GM12878 (cell line): ENCODE measurements around the gene DHDH. TPM values are rescaled to one million over a fixed set of nuclear protein-coding genes. Genes with fewer than 3 reads are reported as not detected.

ENCODE experiments used
- ATAC-seq: fragments of 200-7000 bp; cut with Tn5 transposase; 3 replicates; pipeline ENCODE4 v1.9.1; 2020; ENCODE audit warnings: mild to moderate bottlenecking, moderate library complexity
- BruUV-seq: library from RNA; stranded (reverse); fragments of 400-500 nt; replicated peaks from 2 replicates; lab custom pipeline; 2021; lab: Mats Ljungman, UMichigan
- CTCF ChIA-PET: fragments of 300-600 bp; sonication (Branson Sonifier 250); formaldehyde crosslinking; extraction: SDS; loops from one replicate; lab custom pipeline; 2021; ENCODE audit warnings: inconsistent platforms; lab: Yijun Ruan, JAX
- POLR2A ChIA-PET: fragments of 350-600 bp; formaldehyde crosslinking; extraction: SDS; loops from one replicate; lab custom pipeline; 2021; ENCODE audit warnings: inconsistent platforms; lab: Charles Lee
- RAD21 ChIA-PET: fragments of 300-600 bp; sonication (Branson Sonifier 250); formaldehyde crosslinking; loops from one replicate; lab custom pipeline; 2023; ENCODE audit warnings: antibody characterized with exemption; ENCODE audit not compliant: unreplicated experiment; lab: Charles Lee
- SMC1A ChIA-PET: fragments of 300-600 bp; sonication (Branson Sonifier 250); formaldehyde crosslinking; loops from one replicate; lab custom pipeline; 2023; ENCODE audit not compliant: unreplicated experiment, uncharacterized antibody; lab: Charles Lee
- DNase-seq: peaks from one replicate; pipeline ENCODE4 v3.0.0-alpha.2; 2011; ENCODE audit warnings: low read depth, low spot score
- FAIRE-seq: peaks from 3 replicates; lab custom pipeline; 2011; peaks lifted over from hg19 to GRCh38; lab: Jason Lieb, UNC
- H2AFZ ChIP-seq: 2 replicates; pipeline ENCODE4 v1.6.0; 2011; ENCODE audit warnings: low read depth, low read length, control low read depth; ENCODE audit not compliant: control insufficient read depth
- H3K27ac ChIP-seq: 2 replicates; pipeline ENCODE4 v1.5.1; 2011; ENCODE audit warnings: control low read depth; ENCODE audit not compliant: control insufficient read depth, insufficient read depth
- H3K27me3 ChIP-seq, 2 experiments: replicated peaks in 1 of 2; 2 replicates each; pipeline versions ENCODE4 v1.6.0 to v1.6.1; 2011; ENCODE audit warnings: low read length in 1 of 2; ENCODE audit not compliant: control insufficient read depth in 2 of 2, insufficient read depth in 2 of 2
- H3K36me3 ChIP-seq, 2 experiments: 2 replicates each; pipeline ENCODE4 v1.5.1; 2011; ENCODE audit warnings: low read length in 1 of 2; ENCODE audit not compliant: control insufficient read depth in 2 of 2, insufficient read depth in 2 of 2
- H3K4me1 ChIP-seq: 2 replicates; pipeline ENCODE4 v1.6.1; 2011; ENCODE audit warnings: mild to moderate bottlenecking, low read length, moderate library complexity, mixed read lengths; ENCODE audit not compliant: control insufficient read depth, insufficient read depth
- H3K4me2 ChIP-seq: 2 replicates; pipeline ENCODE4 v1.6.0; 2011; ENCODE audit warnings: control low read depth; ENCODE audit not compliant: control insufficient read depth, insufficient read depth
- H3K4me3 ChIP-seq: fragments of 200-600 bp; sonication (generic); 2 replicates; pipeline ENCODE4 v1.5.1; 2016
- H3K79me2 ChIP-seq: 2 replicates; pipeline ENCODE4 v1.6.0; 2011; ENCODE audit warnings: low read length; ENCODE audit not compliant: control insufficient read depth, insufficient read depth
- H3K9ac ChIP-seq: 2 replicates; pipeline ENCODE4 v1.8.0; 2011; ENCODE audit warnings: low read length, control low read depth, mixed read lengths; ENCODE audit not compliant: control insufficient read depth, insufficient read depth
- H3K9me3 ChIP-seq: replicated peaks from 3 replicates; pipeline ENCODE4 v1.5.1; 2011; ENCODE audit warnings: mild to moderate bottlenecking, low read length; ENCODE audit not compliant: control insufficient read depth, insufficient read depth
- H4K20me1 ChIP-seq: 2 replicates; pipeline ENCODE4 v1.6.0; 2011; ENCODE audit not compliant: control insufficient read depth, insufficient read depth
- BMI1 ChIP-seq: fragments of 450-650 bp; IDR thresholded peaks from 2 replicates; pipeline ENCODE4 v1.6.1; 2016; ENCODE audit warnings: mild to moderate bottlenecking, moderate library complexity, borderline replicate concordance
- CEBPB ChIP-seq, 2 experiments: fragments of 150-350 bp in 1 of 2; IDR thresholded peaks; 2 replicates each; pipeline ENCODE4 v1.6.1; 2012 to 2014; ENCODE audit warnings: low read depth in 2 of 2, low read length in 2 of 2, borderline replicate concordance in 1 of 2, inconsistent platforms in 1 of 2
- ESRRA ChIP-seq: IDR thresholded peaks from 2 replicates; pipeline ENCODE4 v1.6.1; 2012; ENCODE audit warnings: mild to moderate bottlenecking, low read length, improper control_type of control experiment
- FOS ChIP-seq: IDR thresholded peaks from 3 replicates; pipeline ENCODE4 v1.6.1; 2011; ENCODE audit warnings: borderline replicate concordance; ENCODE audit not compliant: insufficient read length; ENCODE audit errors: extremely low read depth
- MTA3 ChIP-seq: IDR thresholded peaks from 2 replicates; pipeline ENCODE4 v1.6.1; 2012; ENCODE audit warnings: low read length, inconsistent platforms, borderline replicate concordance
- NFIC ChIP-seq: IDR thresholded peaks from 2 replicates; pipeline ENCODE4 v1.6.1; 2012; ENCODE audit warnings: low read depth, mild to moderate bottlenecking, inconsistent platforms, low read length, moderate library complexity
- SMC3 ChIP-seq: IDR thresholded peaks from 2 replicates; pipeline ENCODE4 v1.6.1; 2011; ENCODE audit warnings: low read length, improper control_type of control experiment, borderline replicate concordance
- WGBS: methylation state at CpG from one replicate; pipeline ENCODE4 v1.1.6; 2016; ENCODE audit warnings: low lambda C conversion rate; ENCODE audit not compliant: insufficient replicate concordance, insufficient coverage; ENCODE audit errors: missing lambda C conversion rate; 5-methylcytosine and 5-hydroxymethylcytosine counted together
- in situ Hi-C: fragments of 300-500 bp; cut with MboI; formaldehyde crosslinking; loops from 9 replicates; pipeline ENCODE4 v1.14.3; 2018; ENCODE audit warnings: mixed read lengths
- intact Hi-C: fragments of 100-400 bp; cut with micrococcal nuclease; formaldehyde crosslinking; loops from one replicate; pipeline ENCODE4 v1.14.2; 2022; ENCODE audit not compliant: unreplicated experiment
- polyA plus RNA-seq, 11 experiments: library from polyadenylated mRNA; depleted of rRNA in 4 of 11; unstranded in 6 of 11; stranded (reverse) in 5 of 11; fragments of >200 nt; fragmentation: Nextera tagmentation in 4 of 11; fragmentation: Illumina TruSeq in 1 of 11; extraction: Ambion mirVana in 4 of 11; extraction: Trizol in 1 of 11; gene quantifications; 1 replicate in 1 of 11; 2 replicates in 10 of 11; pipeline versions ENCODE4 v1.2.1 to v1.2.3, GENCODE V29; 2011 to 2016; ENCODE audit warnings: inconsistent platforms in 2 of 11, missing spikeins in 2 of 11, low read depth in 1 of 11
- total RNA-seq, 4 experiments: library from RNA; depleted of rRNA in 3 of 4; stranded (reverse); fragments of >200 nt in 3 of 4; fragmentation: Illumina TruSeq in 1 of 4; extraction: Trizol in 1 of 4; gene quantifications; 2 replicates each; pipeline versions ENCODE4 v1.2.1 to v1.2.3, GENCODE V29; 2013 to 2021
- TF ChIP-seq, protein P1 (sequence below): fragments of 450-650 bp; IDR thresholded peaks from 2 replicates; pipeline ENCODE4 v1.6.1; 2018; ENCODE audit warnings: borderline replicate concordance, mild to moderate bottlenecking; ENCODE audit not compliant: partially characterized antibody
- TF ChIP-seq, protein P2 (sequence below): IDR thresholded peaks from 2 replicates; pipeline ENCODE4 v1.6.1; 2011; ENCODE audit warnings: mild to moderate bottlenecking, low read depth, low read length, moderate library complexity; ENCODE audit not compliant: insufficient replicate concordance
- TF ChIP-seq, protein P3 (sequence below): fragments of 450-650 bp; IDR thresholded peaks from 2 replicates; pipeline ENCODE4 v1.6.1; 2017; ENCODE audit warnings: borderline replicate concordance

Gene DHDH
- total and polyA plus RNA-seq, 10 of the 15 experiments (the other 5 are each of a cell fraction or from before 2014, with no cell fraction given): 0.13 to 0.21 (median 0.15) TPM; not detected in 7

GRCh38 chr19:48950830-48951519 is 17.5 kb downstream of the DHDH start:
- 53% methylated on average over 9 of the region's 9 CpGs for WGBS
- ATAC-seq (no peak), FAIRE-seq (no peak), DNase-seq (no peak)
- intact Hi-C loops: no loop called here
- RAD21 ChIA-PET: interaction anchor here (0.7 kb wide), 1 partner anchor 617 kb away, joined by 3 read pairs; no protein-coding TSS in a partner anchor
- no peaks in the 10 kb centered on the region for H4K20me1 ChIP-seq
- H3K27me3 ChIP-seq: no peaks in the 10 kb centered on the region
- in situ Hi-C loops: no loop called here
- H3K4me1 ChIP-seq: peaks cover 5% of the 10 kb centered on the region; the same call in 1 of the 2 replicates
- H3K27ac ChIP-seq: no peak overlapping the region
- SMC1A ChIA-PET: interaction anchor here (1.0 to 1.3 kb wide), 2 partner anchors 18 to 93 kb away, joined by 3 to 4 read pairs; no protein-coding TSS in a partner anchor
- H2AFZ ChIP-seq: no peak overlapping the region
- POLR2A ChIA-PET: interaction anchor here (0.5 to 2.1 kb wide), 3 partner anchors 11 to 49 kb away, joined by 3 to 5 read pairs (median 4); partner anchors contain the start of genes GYS1 and RUVBL2
- no peaks in the 10 kb centered on the region for H3K36me3 ChIP-seq
- CTCF ChIA-PET: interaction anchor here (1.1 to 2.5 kb wide), 3 partner anchors 19 to 108 kb away, joined by 3 to 8 read pairs (median 5); partner anchors contain the start of genes GYS1 and RUVBL2
- H3K9me3 ChIP-seq: peaks cover 10% of the 10 kb centered on the region; the same call in 1 of the 3 replicates
- BruUV-seq: no TSS peak
- no peak for TF ChIP-seq BMI1
- TF ChIP-seq MTA3: no peak
- TF ChIP-seq CEBPB (IDR thresholded peaks at IDR 0.05; ENCODE audit: borderline replicate concordance in 1 of 2, low read depth in 2 of 2, low read length in 2 of 2): no peak
- TF ChIP-seq, protein P1, sequence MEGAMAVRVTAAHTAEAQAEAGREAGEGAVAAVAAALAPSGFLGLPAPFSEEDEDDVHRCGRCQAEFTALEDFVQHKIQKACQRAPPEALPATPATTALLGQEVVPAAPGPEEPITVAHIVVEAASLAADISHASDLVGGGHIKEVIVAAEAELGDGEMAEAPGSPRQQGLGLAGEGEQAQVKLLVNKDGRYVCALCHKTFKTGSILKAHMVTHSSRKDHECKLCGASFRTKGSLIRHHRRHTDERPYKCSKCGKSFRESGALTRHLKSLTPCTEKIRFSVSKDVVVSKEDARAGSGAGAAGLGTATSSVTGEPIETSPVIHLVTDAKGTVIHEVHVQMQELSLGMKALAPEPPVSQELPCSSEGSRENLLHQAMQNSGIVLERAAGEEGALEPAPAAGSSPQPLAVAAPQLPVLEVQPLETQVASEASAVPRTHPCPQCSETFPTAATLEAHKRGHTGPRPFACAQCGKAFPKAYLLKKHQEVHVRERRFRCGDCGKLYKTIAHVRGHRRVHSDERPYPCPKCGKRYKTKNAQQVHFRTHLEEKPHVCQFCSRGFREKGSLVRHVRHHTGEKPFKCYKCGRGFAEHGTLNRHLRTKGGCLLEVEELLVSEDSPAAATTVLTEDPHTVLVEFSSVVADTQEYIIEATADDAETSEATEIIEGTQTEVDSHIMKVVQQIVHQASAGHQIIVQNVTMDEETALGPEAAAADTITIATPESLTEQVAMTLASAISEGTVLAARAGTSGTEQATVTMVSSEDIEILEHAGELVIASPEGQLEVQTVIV: no peak
- TF ChIP-seq FOS: no peak
- TF ChIP-seq ESRRA: no peak
- TF ChIP-seq, protein P2, sequence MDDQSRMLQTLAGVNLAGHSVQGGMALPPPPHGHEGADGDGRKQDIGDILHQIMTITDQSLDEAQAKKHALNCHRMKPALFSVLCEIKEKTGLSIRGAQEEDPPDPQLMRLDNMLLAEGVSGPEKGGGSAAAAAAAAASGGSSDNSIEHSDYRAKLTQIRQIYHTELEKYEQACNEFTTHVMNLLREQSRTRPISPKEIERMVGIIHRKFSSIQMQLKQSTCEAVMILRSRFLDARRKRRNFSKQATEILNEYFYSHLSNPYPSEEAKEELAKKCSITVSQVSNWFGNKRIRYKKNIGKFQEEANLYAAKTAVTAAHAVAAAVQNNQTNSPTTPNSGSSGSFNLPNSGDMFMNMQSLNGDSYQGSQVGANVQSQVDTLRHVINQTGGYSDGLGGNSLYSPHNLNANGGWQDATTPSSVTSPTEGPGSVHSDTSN: no peak
- TF ChIP-seq SMC3: no peak
- TF ChIP-seq, protein P3, sequence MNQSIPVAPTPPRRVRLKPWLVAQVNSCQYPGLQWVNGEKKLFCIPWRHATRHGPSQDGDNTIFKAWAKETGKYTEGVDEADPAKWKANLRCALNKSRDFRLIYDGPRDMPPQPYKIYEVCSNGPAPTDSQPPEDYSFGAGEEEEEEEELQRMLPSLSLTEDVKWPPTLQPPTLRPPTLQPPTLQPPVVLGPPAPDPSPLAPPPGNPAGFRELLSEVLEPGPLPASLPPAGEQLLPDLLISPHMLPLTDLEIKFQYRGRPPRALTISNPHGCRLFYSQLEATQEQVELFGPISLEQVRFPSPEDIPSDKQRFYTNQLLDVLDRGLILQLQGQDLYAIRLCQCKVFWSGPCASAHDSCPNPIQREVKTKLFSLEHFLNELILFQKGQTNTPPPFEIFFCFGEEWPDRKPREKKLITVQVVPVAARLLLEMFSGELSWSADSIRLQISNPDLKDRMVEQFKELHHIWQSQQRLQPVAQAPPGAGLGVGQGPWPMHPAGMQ: no peak
- TF ChIP-seq NFIC: no peak
- no peak overlapping the region for H3K4me2 ChIP-seq
- H3K9ac ChIP-seq: no peak overlapping the region
- H3K79me2 ChIP-seq: peaks cover 13% of the 10 kb centered on the region
- no peak overlapping the region for H3K4me3 ChIP-seq
